Right renal cortex interstitium (tissue), 3 donors: Measurements from ENCODE around the gene STK32A. TPM values are rescaled to one million over a fixed set of nuclear protein-coding genes. Genes with fewer than 3 reads are reported as not detected.
"Not testable (repeated sequence)": the region's sequence is repeated elsewhere in the genome, so short reads cannot be mapped to it uniquely, and the experiment has no call there.

Experiments
- DNase-seq, 3 donors: peaks; one replicate each; pipeline ENCODE4 v3.0.0-alpha.2; 2013; ENCODE audit warnings: low read depth in 3 of 3, low spot score in 2 of 3
- polyA plus RNA-seq, 3 donors: library from polyadenylated mRNA; unstranded; fragments of 120-200 nt; gene quantifications; one replicate each; pipeline ENCODE4 v1.2.1, GENCODE V29; 2013; ENCODE audit not compliant: insufficient read length in 3 of 3

The STK32A gene
- polyA plus RNA-seq, result 10 to 100 TPM; 11.6 to 14.3 (median 13.4) TPM

DNA sequence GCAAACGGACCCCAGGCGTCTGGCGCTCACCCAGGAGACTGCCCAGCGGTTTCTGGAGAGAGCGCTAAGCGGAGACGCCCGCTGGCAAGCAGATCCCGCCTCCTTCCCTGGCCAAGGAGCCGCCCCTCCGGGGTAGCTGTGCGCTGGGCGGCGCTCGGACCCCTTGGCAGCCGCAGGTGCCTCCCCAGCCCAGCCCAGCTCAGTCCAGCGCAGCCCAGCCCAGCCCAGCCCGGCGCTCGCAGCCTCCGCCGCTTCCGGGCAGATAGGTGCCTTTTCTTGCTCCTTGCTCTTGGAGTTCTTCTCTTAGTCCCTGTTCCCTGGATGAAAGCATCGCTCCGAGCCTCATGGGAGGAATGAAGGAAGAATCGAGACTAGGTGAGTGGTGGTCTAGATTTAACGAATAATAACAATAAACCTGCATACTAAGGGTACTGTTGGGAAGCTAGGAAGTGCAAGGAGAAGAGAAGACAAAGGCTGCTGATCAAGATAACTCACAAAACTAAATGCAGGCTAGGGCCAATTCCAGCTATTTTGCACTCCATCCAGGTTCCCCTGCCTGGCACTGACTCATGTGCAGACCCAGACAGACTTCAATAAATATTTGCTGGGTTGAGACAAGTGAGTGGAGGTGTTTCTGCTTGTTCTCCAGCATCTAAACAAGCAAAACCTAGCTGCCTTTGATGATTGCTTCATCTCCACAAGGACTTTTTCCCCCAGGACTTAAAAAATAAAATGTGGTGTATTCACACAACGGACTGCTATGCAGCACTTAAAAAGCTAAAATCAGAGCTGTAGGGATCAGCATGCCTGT lies at the start of gene STK32A:
Gene STK32A, plus strand, starts transcription at position 202 of the 811 bp plus-strand sequence. CDS start 4,609 bp downstream, outside the sequence.
- DNase-seq, result peak in 2 of 3 donors; percentile 39 to 41

GRCh38 chr5:147187099-147187540 lies 47.7 kb upstream of the STK32A start:
- DNase-seq, result no peak

- DNase-seq, result peak; percentile 45 to 49 (median 46)
Observed at GRCh38 chr5:147188200-147189108, 46.4 kb upstream of the STK32A start.

DNA sequence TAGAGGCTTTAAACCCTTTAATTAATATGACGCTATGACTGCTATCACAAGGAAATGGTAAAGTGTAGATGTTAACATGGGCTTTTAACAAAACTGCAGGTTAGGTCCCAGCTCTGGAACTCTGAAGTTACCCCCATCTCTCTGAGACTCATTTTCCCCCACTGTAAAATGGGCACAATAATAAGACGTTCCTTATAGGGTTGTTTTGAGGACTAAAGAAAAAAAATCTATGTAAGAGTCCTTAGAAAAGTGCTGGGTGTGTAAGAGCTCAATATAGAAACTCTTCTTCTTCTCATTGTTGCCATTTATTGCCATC lies 45.8 kb upstream of the STK32A start:
- DNase-seq, result no peak

- no peak for DNase-seq
Observed at GRCh38 chr5:147190331-147190730, 44.5 kb upstream of the STK32A start.

GRCh38 chr5:147193123-147193522 lies 41.7 kb upstream of the STK32A start:
- DNase-seq, result no peak

- no peak for DNase-seq
Observed at GRCh38 chr5:147200004-147200403, 34.8 kb upstream of the STK32A start.

GRCh38 chr5:147203213-147203612 lies 31.6 kb upstream of the STK32A start:
- DNase-seq, result no peak

GRCh38 chr5:147204576-147204975 lies 30.2 kb upstream of the STK32A start:
- DNase-seq, result no peak

DNA sequence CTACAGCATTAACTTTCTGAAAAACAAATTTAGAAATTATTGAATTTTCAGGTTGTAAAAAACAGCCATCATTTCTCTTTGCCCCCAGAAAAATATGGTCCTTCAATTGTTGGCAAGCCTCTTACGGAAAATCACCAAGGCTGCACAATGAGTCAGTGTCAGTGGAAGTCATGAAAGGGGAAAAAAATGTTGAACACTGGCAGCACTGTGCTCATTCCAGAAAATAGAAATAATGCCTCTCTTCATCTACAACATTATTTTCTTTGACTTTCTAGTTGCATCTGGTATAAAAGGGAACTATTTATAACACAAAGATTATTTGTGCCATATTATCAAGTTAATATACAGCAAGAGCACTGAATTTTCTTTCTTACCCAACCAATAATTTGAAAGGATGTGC lies 26.7 kb upstream of the STK32A start:
- no peak for DNase-seq

- DNase-seq, result no peak
Observed at GRCh38 chr5:147216552-147217154, 18.2 kb upstream of the STK32A start.

GRCh38 chr5:147223343-147223742 lies 11.5 kb upstream of the STK32A start:
- DNase-seq, result no peak

GRCh38 chr5:147223948-147224791 lies 10.7 kb upstream of the STK32A start:
- DNase-seq, result no peak

DNA sequence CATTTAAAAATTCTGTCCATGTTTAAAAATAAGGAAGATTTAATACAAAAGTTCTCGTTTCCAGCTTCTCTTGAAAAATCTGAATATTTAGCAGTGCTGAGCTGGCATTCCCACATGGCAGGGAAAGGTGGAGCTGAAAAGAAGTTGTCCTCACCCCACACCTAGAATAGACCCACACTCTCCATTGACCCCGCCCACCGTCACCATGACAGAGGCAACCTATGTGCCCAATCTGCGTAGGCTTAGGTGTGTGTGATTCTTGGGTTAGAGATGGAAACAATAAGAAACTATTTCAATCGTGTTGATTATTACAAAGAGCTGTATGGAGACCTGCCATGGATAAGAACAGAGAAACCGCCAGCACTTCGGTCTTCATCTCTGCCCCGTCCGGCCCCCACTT lies 8.9 kb upstream of the STK32A start:
- DNase-seq, result no peak

- DNase-seq, result no peak
Observed at GRCh38 chr5:147226512-147226911, 8.3 kb upstream of the STK32A start.

DNA sequence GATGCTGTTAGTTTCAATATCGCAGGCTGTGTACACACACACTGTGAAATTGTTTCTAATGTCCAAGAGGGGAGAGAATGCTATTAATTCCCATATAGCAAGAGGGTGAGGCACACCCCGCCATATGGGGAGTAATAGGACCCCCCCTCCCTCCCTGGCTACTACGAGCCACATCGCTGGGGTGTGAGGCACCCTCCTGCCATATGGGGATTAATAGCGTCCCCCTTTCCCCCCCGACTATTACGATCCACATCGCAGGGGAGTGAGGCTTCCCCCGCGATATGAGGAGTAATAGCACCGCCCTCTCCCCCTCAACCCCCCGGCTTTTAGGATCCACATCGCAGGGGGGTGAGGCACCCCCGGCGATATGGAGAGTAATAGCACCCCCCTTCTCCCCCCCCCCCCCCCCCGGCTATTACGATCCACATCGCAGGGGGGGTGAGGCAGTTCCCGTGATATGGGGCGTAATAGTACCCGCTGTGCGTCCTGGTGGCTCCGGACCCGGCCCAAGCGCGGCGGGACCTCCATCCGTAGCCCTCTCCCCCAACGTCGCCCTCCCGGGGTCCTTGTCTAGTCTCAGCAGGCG lies 494 bp upstream of the STK32A start:
- no peak for DNase-seq

GRCh38 chr5:147240266-147240985 lies 5.6 kb downstream of the STK32A start:
- no peak for DNase-seq

DNA sequence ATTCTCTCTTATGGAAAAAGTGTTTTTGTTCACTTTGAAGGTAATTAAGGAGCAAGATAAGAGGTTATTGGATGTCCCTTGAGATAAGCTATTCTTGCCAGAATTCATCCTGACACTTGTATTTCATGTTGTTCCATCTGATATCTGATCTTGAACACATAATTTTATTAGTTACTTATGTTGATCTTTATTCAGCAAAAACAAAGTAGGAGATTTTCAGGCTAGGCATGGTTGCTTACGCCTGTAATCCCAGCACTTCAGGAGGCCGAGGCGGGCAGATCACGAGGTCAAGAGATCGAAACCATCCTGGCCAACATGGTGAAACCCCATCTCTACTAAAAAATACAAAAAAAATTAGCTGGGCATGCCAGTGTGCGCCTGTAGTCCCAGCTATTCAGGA lies 8.4 kb downstream of the STK32A start:
- not testable (repeated sequence) for DNase-seq
